HG03060 (cell line): ENCODE measurements around the gene ACCS.

ENCODE experiments used
- ATAC-seq: cut with Tn5 transposase; IDR thresholded peaks from one replicate; pipeline ENCODE4 v1.9.1; 2021; ENCODE audit warnings: low read depth, moderate number of reproducible peaks; ENCODE audit not compliant: unreplicated experiment

Gene ACCS

DNA sequence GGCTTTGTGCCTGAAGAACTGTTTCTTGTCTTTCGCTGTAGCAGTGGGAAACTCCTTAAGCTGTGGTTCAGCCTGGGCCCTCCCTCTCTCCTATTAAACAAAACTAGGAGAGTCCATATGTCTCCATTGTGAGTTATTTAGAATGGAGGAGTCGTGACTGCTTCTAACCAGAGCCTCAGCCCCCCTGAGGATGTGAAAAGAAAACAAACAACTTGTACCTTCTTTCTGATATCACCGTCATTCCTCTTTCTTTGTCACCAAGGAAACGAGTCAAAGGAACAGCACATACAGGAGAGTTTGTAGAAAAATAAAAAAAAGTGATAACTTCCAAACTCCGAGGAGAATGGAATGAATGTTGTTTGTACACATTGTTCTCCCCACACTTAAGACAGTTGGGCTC is 17.8 kb downstream of the ACCS start:
- no peak for ATAC-seq

DNA sequence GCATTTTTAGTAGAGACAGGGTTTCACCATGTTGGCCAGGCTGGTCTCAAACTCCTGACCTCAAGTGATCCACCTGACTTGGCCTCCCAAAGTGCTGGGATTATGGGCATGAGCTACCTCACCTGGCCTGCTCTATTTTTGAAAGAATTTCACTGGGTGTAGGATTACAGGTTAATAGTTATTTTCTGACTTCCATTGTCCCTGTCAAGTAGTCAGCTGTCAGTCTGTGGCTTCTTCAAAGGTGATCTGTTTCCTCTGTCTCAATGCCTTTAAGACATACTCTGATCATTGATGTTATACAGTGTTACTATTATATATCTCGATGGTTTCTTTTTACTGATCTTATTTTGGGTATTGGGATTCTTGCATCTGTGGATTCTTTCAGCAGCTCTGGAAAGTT is 19.3 kb downstream of the ACCS start:
- no peak for ATAC-seq

DNA sequence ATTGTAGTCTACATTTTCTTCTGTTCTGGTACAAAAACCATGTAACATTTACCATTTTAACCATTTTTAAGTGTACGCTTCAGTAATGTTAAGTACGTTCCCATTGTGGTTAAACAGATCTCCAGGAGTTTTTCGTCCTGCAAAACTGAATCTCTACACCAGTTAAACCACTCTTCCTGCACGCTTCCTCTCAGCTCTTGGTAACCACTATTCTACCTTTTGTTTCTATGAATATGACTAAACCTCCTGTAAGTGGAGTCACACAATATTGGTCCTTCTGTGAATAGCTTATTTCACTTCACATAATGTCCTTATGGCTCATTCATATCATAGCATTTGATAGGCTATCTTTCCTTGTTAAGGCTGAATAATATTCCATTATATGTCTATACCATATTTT is 22.3 kb downstream of the ACCS start:
- no peak for ATAC-seq

- no peak for ATAC-seq
Measured at GRCh38 chr11:44088871-44089270, 22.8 kb downstream of the ACCS start.

GRCh38 chr11:44090539-44090938 is 24.5 kb downstream of the ACCS start:
- no peak for ATAC-seq

DNA sequence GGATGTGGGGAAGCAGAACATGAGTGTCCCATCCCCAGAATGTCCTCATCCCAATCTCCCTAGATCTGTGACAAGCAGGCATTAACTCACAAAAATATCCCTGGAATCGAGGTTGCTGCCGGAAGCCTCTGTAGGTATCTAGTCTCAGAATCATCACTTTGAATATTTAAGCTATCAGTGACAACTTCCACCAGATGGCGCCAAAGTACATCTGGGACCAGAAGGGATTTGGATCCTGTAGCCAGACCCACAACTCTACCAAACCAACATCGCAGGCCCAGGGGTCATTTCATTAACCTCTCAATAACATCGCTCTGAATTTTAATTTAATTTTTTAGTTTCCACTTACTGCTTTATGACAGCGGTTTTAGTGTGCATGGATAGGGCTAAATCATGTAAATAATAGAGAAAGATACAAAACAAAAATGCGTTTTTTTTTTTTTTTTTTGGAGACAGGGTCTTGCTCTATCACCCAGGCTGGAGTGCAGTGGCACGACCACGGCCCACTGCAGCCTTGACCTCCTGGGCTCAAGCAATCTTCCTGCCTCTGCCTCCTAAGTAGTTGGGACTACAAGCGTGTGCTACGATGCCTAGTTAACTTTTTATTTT is 28.3 kb downstream of the ACCS start:
- no peak for ATAC-seq

DNA sequence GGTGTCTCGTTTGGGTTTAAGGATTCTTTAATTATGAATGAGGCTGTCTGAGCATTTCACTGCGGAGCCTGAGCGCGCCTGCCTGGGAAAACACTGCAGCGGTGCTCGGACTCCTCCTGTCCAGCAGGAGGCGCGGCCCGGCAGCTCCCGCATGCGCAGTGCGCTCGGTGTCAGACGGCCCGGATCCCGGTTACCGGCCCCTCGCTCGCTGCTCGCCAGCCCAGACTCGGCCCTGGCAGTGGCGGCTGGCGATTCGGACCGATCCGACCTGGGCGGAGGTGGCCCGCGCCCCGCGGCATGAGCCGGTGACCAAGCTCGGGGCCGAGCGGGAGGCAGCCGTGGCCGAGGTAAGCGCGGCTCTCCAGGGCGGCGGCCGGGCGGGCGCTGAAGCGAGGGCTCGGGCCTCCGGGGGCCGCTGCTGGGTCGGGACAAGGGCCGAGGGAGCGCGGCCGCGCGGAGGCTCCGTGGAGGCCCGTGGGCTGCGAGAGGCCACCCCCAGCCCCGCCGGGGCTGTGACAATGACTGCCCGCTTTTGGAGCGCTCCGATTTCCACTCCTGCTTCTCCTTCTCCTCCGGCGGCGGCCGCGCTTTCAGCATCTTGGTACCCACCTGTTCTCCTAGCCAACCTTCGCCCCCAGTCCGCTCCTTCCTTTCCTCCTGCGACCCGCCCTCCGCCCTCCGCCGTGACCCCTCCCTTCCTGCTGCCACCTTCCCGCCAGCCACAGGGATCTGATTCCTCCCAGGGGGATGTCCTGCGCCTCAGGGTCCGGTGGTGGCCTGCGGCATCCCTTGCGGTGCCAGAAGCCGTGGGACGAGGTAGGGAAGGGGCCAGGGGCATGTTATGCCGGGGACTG is 29.7 kb downstream of the ACCS start, which contains the start of gene EXT2:
Gene EXT2, plus strand, starts transcription at position 173 of the 854 bp plus-strand sequence. CDS start 12,035 bp downstream, outside the sequence.
- peak; percentile 76 for ATAC-seq

GRCh38 chr11:44096360-44097185 is 30.5 kb downstream of the ACCS start:
- ATAC-seq = no peak

GRCh38 chr11:44097821-44098220 is 31.8 kb downstream of the ACCS start:
- no peak for ATAC-seq

DNA sequence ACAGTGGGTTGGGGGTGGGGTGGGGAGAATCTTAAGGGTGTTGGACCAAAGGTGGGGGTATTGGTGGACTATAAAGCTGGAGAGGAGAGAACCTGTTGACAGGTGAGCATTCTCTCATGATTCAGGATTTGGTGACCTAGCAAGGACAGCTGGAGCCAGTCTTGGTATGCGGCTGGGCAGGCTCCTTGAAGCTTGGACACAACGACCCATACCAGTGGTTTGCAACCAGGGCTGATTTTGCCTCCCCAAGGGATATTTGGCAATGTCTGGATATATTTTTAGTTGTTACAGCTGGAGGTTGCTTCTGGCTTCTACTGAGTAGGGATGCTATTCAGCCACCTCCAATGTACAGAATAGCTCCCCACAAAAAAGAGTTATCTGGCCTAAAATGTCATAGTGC is 35.0 kb downstream of the ACCS start:
- no peak for ATAC-seq

GRCh38 chr11:44104481-44105294 is 38.6 kb downstream of the ACCS start:
- ATAC-seq = no peak

DNA sequence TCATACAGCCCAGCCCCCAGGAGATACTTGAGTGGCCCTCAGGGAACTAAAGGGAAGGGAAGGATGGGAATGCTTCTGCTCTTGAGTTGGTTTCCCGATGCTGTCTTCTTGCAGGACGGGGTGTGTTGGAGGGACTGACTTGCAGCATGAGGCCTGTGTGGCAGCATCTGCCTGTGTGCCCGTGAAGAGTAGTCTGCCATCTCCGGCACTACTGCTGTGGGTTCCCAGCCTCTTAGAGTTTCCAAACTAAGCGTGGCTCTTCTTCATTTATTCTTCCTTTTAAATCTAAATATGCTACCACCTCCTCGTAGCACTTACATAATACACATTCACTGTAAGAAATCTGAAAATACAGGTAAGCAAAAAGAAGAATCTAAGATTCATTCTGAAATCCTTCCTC is 42.2 kb downstream of the ACCS start:
- no peak for ATAC-seq

GRCh38 chr11:44110231-44110679 is 44.2 kb downstream of the ACCS start:
- no peak for ATAC-seq

DNA sequence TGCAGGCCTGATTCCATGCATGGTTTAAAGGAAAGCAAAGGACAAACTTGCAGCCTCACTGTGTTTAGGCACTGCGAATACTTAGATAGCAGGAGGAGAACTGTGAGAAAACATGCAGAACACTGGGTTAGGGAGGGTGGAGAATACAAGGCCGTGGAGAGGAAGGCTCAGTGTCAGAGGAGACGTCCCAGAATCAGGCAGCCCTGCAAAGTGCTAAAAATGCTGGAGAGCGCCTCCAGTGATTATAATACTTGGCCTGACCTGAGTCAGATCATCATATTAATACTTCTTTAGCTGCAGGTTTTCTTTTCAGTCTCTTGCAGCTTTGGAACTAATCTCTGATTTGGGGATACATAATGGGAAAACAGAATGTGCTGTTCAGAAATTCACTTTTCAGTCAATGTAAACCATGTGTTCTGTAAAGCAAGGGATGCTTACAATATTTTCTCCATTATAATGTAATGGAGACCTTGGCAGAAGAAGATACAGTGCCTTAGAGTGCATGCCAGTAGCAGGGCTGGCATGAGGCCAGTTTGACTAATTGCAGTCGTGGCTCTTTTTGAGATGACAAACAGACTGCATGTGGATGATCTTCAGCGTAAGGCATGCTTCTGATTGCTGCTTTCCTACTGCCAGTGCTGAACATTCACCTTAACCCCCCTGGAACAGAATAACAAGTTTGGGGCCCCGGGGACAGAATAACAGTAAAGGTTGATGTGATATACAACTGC is 46.2 kb downstream of the ACCS start:
- no peak for ATAC-seq

- no peak for ATAC-seq
Measured at GRCh38 chr11:44113018-44113417, 46.9 kb downstream of the ACCS start.

DNA sequence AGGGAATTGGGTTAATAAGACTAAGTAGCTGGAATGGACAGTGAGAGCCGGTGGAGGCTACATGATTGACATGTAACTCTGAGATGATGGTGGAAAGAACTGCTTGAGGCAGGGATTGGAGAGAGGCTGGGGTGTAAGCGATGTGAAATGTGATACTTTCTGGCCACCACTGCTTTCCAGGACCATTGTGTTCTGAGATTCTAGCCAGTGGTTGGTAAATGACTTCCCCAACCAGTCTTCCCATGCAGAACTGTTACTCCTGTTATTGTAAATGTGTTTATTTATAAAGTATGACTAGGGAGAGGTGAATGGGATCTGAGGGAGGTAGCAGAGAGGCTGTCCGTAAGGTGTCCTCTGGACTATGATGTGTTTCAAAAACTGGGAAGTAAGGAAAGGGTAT is 47.5 kb downstream of the ACCS start:
- ATAC-seq = no peak

GRCh38 chr11:44116234-44116830 is 50.3 kb downstream of the ACCS start:
- no peak for ATAC-seq

DNA sequence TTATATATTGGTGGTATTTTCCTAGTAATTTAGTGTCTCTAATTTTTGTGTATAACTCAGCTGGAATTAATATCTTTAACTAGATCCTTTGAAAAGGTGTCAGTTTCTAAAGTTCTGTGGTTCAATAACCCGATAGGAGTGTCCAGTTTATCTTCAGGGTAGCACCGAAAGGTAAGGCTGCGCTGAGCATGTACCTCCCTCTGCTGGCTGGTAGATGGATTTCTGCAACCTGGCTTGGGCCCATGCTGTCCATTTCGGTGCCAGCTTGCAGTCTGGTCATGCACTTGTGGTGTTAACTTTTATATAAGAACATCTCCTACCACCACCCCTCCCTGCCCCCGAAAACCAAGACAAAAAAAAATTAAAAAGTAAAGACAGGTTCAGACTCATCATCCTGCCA is 54.1 kb downstream of the ACCS start:
- no peak for ATAC-seq

DNA sequence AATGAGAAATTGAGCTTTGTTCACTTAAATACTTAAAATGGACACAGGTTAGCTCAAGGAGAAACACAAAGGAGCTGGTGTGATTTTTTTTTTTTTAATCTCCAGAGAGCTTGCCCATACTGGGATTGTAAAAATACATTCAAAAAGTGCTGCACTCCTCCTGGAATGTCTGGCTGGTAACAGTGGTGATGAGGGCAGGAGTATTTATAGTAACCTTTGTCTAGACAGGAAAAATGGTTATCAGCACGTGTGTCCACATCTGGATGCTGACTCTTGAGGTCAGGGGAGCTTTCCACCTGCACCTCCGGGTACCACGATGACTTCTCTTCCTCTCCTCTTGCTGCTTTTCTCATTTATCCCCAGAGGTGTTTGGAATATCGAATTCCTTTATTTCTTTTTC is 59.5 kb downstream of the ACCS start:
- no peak for ATAC-seq
